ENCODE data around the gene SPOCK1.

The SPOCK1 gene

GRCh38 chr5:137279521-137280231 is 219.4 kb downstream of the SPOCK1 start:
- H3K4me3 ChIP-seq (ENCODE audit: low read depth, low read length), result no peak overlapping the region
- DNase-seq, result no peak
- TF ChIP-seq, protein P1, sequence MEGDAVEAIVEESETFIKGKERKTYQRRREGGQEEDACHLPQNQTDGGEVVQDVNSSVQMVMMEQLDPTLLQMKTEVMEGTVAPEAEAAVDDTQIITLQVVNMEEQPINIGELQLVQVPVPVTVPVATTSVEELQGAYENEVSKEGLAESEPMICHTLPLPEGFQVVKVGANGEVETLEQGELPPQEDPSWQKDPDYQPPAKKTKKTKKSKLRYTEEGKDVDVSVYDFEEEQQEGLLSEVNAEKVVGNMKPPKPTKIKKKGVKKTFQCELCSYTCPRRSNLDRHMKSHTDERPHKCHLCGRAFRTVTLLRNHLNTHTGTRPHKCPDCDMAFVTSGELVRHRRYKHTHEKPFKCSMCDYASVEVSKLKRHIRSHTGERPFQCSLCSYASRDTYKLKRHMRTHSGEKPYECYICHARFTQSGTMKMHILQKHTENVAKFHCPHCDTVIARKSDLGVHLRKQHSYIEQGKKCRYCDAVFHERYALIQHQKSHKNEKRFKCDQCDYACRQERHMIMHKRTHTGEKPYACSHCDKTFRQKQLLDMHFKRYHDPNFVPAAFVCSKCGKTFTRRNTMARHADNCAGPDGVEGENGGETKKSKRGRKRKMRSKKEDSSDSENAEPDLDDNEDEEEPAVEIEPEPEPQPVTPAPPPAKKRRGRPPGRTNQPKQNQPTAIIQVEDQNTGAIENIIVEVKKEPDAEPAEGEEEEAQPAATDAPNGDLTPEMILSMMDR (IDR thresholded peaks at IDR 0.05; ENCODE audit: low read depth, low read length), result no peak

GRCh38 chr5:137278476-137278875 is 220.7 kb downstream of the SPOCK1 start:
- Histone ChIP-seq H3K4me1 (no peaks in the 10 kb centered on the region), H3K36me3 (no peaks in the 10 kb centered on the region), H3K4me3 (ENCODE audit: low read depth, low read length) (no peak overlapping the region), H3K27me3 (no peaks in the 10 kb centered on the region), H3K9me3 (no peaks in the 10 kb centered on the region)
- TF ChIP-seq, protein P1 (IDR thresholded peaks at IDR 0.05; ENCODE audit: low read depth, low read length), result no peak
- no peak for DNase-seq

More at GRCh38 chr5:137279521-137280231, 219.4 kb downstream of the SPOCK1 start:
- H3K9me3 ChIP-seq, result no peaks in the 10 kb centered on the region
- H3K36me3 ChIP-seq, result no peaks in the 10 kb centered on the region
- no peaks in the 10 kb centered on the region for H3K27me3 ChIP-seq
- no peaks in the 10 kb centered on the region for H3K4me1 ChIP-seq

DNA sequence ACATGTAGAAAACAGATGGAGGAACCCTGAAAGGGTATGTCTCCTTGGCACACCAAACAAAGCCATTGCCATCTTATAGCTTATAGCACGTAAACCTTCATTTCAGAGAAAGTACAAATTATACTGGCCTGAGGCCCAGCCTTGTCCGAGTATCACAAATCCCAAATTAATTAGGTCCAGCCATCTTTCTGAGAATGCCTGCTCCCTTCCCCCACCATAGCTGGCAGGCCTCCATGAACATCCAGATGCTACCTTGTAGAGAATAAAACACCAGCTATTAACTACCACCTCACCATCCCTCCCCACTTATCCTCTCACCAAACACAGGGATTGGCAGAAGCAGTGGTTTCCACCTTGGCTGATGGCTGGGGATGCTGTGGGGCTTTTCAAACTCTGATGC is 224.0 kb downstream of the SPOCK1 start:
- DNase-seq, result no peak

GRCh38 chr5:137273511-137273910 is 225.6 kb downstream of the SPOCK1 start:
- Histone ChIP-seq H3K4me3 (ENCODE audit: low read depth, low read length) (no peak overlapping the region), H3K9me3 (no peaks in the 10 kb centered on the region), H3K27me3 (no peaks in the 10 kb centered on the region), H3K4me1 (no peaks in the 10 kb centered on the region), H3K36me3 (no peaks in the 10 kb centered on the region)
- no peak for DNase-seq
- TF ChIP-seq, protein P1 (IDR thresholded peaks at IDR 0.05; ENCODE audit: low read depth, low read length), result no peak

More for the DNA sequence above, 224.0 kb downstream of the SPOCK1 start:
- Histone ChIP-seq H3K27me3 (no peaks in the 10 kb centered on the region), H3K4me3 (ENCODE audit: low read depth, low read length) (no peak overlapping the region), H3K4me1 (no peaks in the 10 kb centered on the region), H3K9me3 (no peaks in the 10 kb centered on the region), H3K36me3 (no peaks in the 10 kb centered on the region)
- TF ChIP-seq, protein P1 (IDR thresholded peaks at IDR 0.05; ENCODE audit: low read depth, low read length), result no peak

GRCh38 chr5:137272831-137273230 is 226.3 kb downstream of the SPOCK1 start:
- Histone ChIP-seq H3K9me3 (no peaks in the 10 kb centered on the region), H3K4me1 (no peaks in the 10 kb centered on the region), H3K27me3 (no peaks in the 10 kb centered on the region; the same call in 1 of the 2 replicates), H3K4me3 (ENCODE audit: low read depth, low read length) (no peak overlapping the region), H3K36me3 (no peaks in the 10 kb centered on the region)
- TF ChIP-seq, protein P1 (IDR thresholded peaks at IDR 0.05; ENCODE audit: low read depth, low read length), result no peak
- no peak for DNase-seq

DNA sequence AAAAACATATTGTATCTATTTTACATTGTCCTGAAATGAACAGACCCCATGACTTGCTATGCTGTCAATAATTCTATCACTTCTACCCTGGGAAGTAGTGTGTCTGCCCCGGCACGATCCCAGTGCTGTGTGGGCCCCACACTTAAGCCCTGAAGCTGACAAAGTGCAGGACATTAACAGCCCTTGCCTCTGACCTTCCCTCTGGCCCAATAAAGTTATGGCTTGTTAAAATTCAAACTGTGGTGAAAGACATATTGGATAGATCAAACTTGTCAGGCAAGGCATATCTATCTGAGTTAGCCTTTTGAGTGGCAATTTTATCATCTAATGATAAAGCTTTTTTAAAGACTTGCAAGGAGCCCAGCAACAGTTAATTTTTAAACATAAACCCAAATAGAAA is 229.2 kb downstream of the SPOCK1 start:
- no peaks in the 10 kb centered on the region; the same call in 1 of the 2 replicates for H3K27me3 ChIP-seq
- H3K4me1 ChIP-seq, result no peaks in the 10 kb centered on the region
- DNase-seq, result no peak
- no peaks in the 10 kb centered on the region for H3K9me3 ChIP-seq
- TF ChIP-seq, protein P1 (IDR thresholded peaks at IDR 0.05; ENCODE audit: low read depth, low read length), result no peak
- H3K36me3 ChIP-seq, result no peaks in the 10 kb centered on the region
- no peak overlapping the region for H3K4me3 ChIP-seq (ENCODE audit: low read depth, low read length)

All from BE2C (cell line).